Body of pancreas (tissue), 4 donors: ENCODE results near the gene PLCB4.

ENCODE experiments used
- CTCF ChIP-seq, 7 experiments: fragments of 450-650 bp in 4 of 7; fragments of 200-600 bp in 3 of 7; sonication (generic) in 3 of 7; IDR thresholded peaks; one replicate each; pipeline ENCODE4 v1.5.1; 2016 to 2019; ENCODE audit warnings: antibody characterized with exemption in 7 of 7
- POLR2A ChIP-seq, 3 donors: fragments of 450-650 bp; IDR thresholded peaks; one replicate each; pipeline ENCODE4 v1.6.1; 2016; ENCODE audit warnings: antibody characterized with exemption in 3 of 3, mild to moderate bottlenecking in 2 of 3

GRCh38 chr20:9147547-9148024 is 78.7 kb downstream of the PLCB4 start:
- TF ChIP-seq POLR2A (IDR thresholded peaks at IDR 0.05) (no peak), CTCF (IDR thresholded peaks at IDR 0.05) (no peak)
